ENCODE data around the gene ZNF407. TPM values are rescaled to one million over a fixed set of nuclear protein-coding genes. Genes with fewer than 3 reads are reported as not detected.

The ZNF407 gene
- total and polyA plus RNA-seq, 11 donors: 3.8 to 14.7 (median 11.5) TPM

DNA sequence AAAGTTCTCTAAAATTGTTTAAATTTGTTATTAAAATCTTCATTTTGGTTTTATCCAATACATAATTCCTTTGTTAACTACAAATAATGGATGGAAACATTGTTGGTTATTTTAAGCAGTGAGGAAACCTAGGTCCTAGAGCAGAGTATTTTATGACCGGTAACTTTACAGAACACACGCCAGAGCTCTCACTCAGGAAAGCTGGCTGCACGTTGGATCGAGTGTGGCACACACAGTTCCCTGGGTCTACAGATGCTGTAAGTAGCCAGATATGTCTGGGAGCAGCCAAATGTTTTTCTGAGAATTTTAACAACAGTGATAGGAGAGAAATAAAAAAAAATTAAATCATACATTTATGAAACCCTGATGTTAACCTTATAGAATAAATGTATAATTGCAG lies 264.4 kb downstream of the ZNF407 start:
- Histone ChIP-seq H3K27me3 (no peaks in the 10 kb centered on the region), H3K9me3 (no peaks in the 10 kb centered on the region), H3K4me3 (peak overlapping the region in 7 of 12 donors; percentile 1 to 38 (median 28)), H3K36me3 (no peaks in the 10 kb centered on the region), H3K4me1 (peaks cover 0 to 4% (median 0%) of the 10 kb centered on the region in 12 donors), H3K27ac (peak overlapping the region; percentile 9 to 85 (median 64))
- WGBS, 4 donors: 37 to 50% (median 42%) methylated on average over 4 of the region's 4 CpGs
- ATAC-seq: peak; percentile 96 to 99 (median 97)
- DNase-seq: peak in 3 of 5 donors; percentile 29 to 78 (median 72)
- peak in 1 of 2 donors; percentile 9 for TF ChIP-seq POLR2A (IDR thresholded peaks at IDR 0.05)
- TF ChIP-seq, protein P1, sequence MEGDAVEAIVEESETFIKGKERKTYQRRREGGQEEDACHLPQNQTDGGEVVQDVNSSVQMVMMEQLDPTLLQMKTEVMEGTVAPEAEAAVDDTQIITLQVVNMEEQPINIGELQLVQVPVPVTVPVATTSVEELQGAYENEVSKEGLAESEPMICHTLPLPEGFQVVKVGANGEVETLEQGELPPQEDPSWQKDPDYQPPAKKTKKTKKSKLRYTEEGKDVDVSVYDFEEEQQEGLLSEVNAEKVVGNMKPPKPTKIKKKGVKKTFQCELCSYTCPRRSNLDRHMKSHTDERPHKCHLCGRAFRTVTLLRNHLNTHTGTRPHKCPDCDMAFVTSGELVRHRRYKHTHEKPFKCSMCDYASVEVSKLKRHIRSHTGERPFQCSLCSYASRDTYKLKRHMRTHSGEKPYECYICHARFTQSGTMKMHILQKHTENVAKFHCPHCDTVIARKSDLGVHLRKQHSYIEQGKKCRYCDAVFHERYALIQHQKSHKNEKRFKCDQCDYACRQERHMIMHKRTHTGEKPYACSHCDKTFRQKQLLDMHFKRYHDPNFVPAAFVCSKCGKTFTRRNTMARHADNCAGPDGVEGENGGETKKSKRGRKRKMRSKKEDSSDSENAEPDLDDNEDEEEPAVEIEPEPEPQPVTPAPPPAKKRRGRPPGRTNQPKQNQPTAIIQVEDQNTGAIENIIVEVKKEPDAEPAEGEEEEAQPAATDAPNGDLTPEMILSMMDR (IDR thresholded peaks at IDR 0.05): no peak
- intact Hi-C loops (cut with DNase I): loop anchor here in 2 of 10 donors (5.0 kb wide), 1 partner anchor 60 kb away; no protein-coding TSS in a partner anchor

DNA sequence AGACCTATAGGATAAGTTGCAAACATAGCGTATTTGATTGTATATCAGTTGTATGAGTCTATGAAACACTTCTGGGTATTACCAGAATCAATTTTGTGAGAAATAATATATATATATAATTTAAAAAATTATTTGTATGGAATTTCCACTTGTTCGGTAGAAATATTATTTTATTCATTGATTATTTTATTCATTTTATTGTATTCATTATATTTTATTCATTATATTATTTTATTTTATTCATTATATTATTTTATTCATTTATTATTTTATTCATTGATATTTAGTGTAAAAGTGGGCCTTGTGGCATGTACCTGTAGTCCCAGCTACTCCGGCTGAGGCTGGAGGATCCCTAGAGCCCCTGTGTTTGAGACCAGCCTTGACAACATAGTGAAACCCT lies 268.9 kb downstream of the ZNF407 start:
- DNase-seq (no peak), ATAC-seq (no peak)
- Histone ChIP-seq H3K4me1 (peaks cover 0 to 13% (median 0%) of the 10 kb centered on the region in 12 donors), H3K9me3 (no peaks in the 10 kb centered on the region), H3K27ac (peak overlapping the region in 4 of 12 donors; percentile 44 to 59 (median 48)), H3K36me3 (no peaks in the 10 kb centered on the region), H3K4me3 (no peak overlapping the region), H3K27me3 (no peaks in the 10 kb centered on the region)
- intact Hi-C loops (cut with DNase I): loop anchor here in 1 of 10 donors (5.0 kb wide), 1 partner anchor 64 kb away; no protein-coding TSS in a partner anchor
- TF ChIP-seq, protein P1 (IDR thresholded peaks at IDR 0.05): no peak
- no peak for TF ChIP-seq POLR2A (IDR thresholded peaks at IDR 0.05)
- 95 to 98% (median 98%) methylated on average over 3 of the region's 3 CpGs for WGBS, 4 donors

DNA sequence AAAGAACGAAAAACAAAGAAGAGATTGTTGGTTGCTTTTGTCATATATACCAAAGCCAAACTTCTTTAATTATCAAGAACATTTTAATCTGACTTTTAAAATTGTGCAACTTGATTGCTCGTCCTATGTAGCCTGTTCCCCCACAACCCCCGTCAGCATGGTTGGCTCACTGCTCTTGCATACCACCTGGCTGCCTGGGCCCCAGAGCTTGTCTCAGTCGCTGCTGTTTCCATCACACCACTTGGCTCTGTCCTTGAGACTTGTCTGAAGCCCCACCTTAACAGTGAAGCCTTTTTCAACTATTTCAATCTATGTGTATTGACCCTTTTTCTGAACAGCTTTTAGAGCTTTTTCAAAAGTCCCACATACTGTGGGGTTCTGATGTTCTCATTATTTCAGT lies 270.8 kb downstream of the ZNF407 start:
- H3K4me1 ChIP-seq: peaks cover 0 to 13% (median 0%) of the 10 kb centered on the region in 12 donors
- WGBS, 4 donors: 64 to 71% (median 66%) methylated on average over 4 of the region's 4 CpGs
- H3K36me3 ChIP-seq: no peaks in the 10 kb centered on the region
- TF ChIP-seq POLR2A (IDR thresholded peaks at IDR 0.05): no peak
- TF ChIP-seq, protein P1 (IDR thresholded peaks at IDR 0.05): no peak
- H3K4me3 ChIP-seq: no peak overlapping the region
- no peaks in the 10 kb centered on the region for H3K27me3 ChIP-seq
- ATAC-seq (peak; percentile 88 to 91 (median 90)), DNase-seq (peak in 2 of 5 donors; percentile 29 to 55)
- intact Hi-C loops (cut with DNase I): loop anchor here in 1 of 10 donors (5.0 kb wide), 1 partner anchor 66 kb away; no protein-coding TSS in a partner anchor
- no peaks in the 10 kb centered on the region for H3K9me3 ChIP-seq
- peak overlapping the region in 6 of 12 donors; percentile 20 to 61 (median 48) for H3K27ac ChIP-seq

DNA sequence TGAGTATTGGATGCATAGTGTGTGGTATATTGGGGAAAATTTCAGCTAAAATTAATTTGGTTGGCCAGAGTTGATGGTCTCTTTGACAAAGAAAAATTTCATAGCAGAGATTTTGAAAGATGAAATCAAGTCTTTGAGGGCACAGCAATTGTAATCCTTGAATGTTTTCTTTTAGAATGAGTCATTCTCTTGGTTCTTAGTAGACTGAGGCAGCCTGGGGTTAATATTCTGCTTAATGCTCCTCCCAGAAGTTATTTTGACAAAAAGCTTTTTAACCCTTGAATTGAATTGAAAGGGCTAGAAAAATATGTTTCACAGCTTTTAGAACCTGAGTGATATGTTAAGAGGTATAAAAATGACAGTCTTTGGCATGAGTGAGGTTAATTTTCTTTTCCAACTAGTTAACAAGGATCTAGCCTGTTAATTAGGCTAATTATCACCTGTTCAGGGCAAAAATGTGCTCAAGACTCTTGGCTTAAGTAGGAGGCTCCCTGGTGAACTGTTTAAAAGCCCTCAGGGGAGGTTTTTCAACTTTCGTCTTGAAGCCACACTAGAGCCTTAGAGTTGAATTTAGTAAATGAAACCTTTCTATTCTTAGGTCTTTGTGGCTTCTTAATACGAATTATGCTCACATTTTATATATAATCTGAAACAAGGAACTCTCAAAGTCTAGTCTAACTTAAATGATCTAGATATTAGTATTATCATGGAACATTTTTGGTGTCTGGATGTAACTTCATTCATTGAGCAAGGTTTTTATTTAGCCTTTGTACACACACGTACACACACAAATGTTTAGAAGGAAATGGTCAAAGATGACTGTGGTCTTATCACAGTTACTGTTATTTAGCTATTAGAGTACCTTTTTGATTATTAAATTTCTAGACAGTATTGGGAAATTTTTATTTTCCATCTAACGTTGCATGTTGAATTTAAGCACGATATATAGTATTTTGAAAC lies 272.5 kb downstream of the ZNF407 start:
- no peaks in the 10 kb centered on the region for H3K9me3 ChIP-seq
- H3K4me3 ChIP-seq: no peak overlapping the region
- H3K36me3 ChIP-seq: no peaks in the 10 kb centered on the region
- 72 to 77% (median 74%) methylated on average over 5 of the region's 5 CpGs for WGBS, 4 donors
- intact Hi-C loops (cut with DNase I): loop anchor here in 1 of 10 donors (5.0 kb wide), 1 partner anchor 68 kb away; no protein-coding TSS in a partner anchor
- no peaks in the 10 kb centered on the region for H3K27me3 ChIP-seq
- H3K27ac ChIP-seq: no peak overlapping the region
- no peak for DNase-seq
- H3K4me1 ChIP-seq: peaks cover 0 to 18% (median 0%) of the 10 kb centered on the region in 12 donors
- TF ChIP-seq POLR2A (IDR thresholded peaks at IDR 0.05): no peak
- TF ChIP-seq, protein P1 (IDR thresholded peaks at IDR 0.05): no peak
- no peak for ATAC-seq

Data from heart left ventricle (tissue), 16 donors.